Stimulated activated CD8-positive, alpha-beta memory T cell treated with anti-CD3 and anti-CD28 coated beads, Interleukin-12 subunit alpha, Interleukin-12 subunit beta, amount 100 ng/mL, for 4 hours (primary cell): ENCODE results near the gene PTPN5.
"Not testable (repeated sequence)": the region's sequence is repeated elsewhere in the genome, so short reads cannot be mapped to it uniquely, and the experiment has no call there.

Experiments
- DNase-seq: peaks from one replicate; pipeline ENCODE4 v3.0.0-alpha.2; 2020; ENCODE audit warnings: low read depth

PTPN5 gene

GRCh38 chr11:18791207-18791968 lies at the start of gene PTPN5:
Gene PTPN5, minus strand, starts transcription at chr11:18791798. Its CDS starts 19,840 bp downstream, at chr11:18771958.
- no peak for DNase-seq

- no peak for DNase-seq
Measured at GRCh38 chr11:18836417-18836816, 44.8 kb upstream of the PTPN5 start.

- DNase-seq = no peak
Measured at GRCh38 chr11:18834754-18835466, 43.3 kb upstream of the PTPN5 start.

- not testable (repeated sequence) for DNase-seq
Measured at GRCh38 chr11:18820160-18820559, 28.6 kb upstream of the PTPN5 start.

GRCh38 chr11:18804199-18804999 lies 12.8 kb upstream of the PTPN5 start:
- no peak for DNase-seq

GRCh38 chr11:18802381-18803257 lies 11.0 kb upstream of the PTPN5 start:
- DNase-seq = no peak

GRCh38 chr11:18798799-18799469 lies 7.3 kb upstream of the PTPN5 start:
- no peak for DNase-seq

- no peak for DNase-seq
Measured at GRCh38 chr11:18794956-18795355, 3.4 kb upstream of the PTPN5 start.

GRCh38 chr11:18792827-18793226 lies 1.2 kb upstream of the PTPN5 start:
- DNase-seq = no peak

- DNase-seq = no peak
Measured at GRCh38 chr11:18791969-18792628, 501 bp upstream of the PTPN5 start.

GRCh38 chr11:18790883-18791206 lies 753 bp downstream of the PTPN5 start:
- no peak for DNase-seq

GRCh38 chr11:18789942-18790341 lies 1.7 kb downstream of the PTPN5 start:
- no peak for DNase-seq

- DNase-seq = no peak
Measured at GRCh38 chr11:18785411-18785810, 6.2 kb downstream of the PTPN5 start.

- no peak for DNase-seq
Measured at GRCh38 chr11:18780896-18781295, 10.7 kb downstream of the PTPN5 start.

GRCh38 chr11:18780329-18780728 lies 11.3 kb downstream of the PTPN5 start:
- no peak for DNase-seq

- DNase-seq = no peak
Measured at GRCh38 chr11:18778468-18778867, 13.1 kb downstream of the PTPN5 start.

- DNase-seq = no peak
Measured at GRCh38 chr11:18776324-18776723, 15.3 kb downstream of the PTPN5 start.

GRCh38 chr11:18775492-18776292 lies 15.9 kb downstream of the PTPN5 start:
- DNase-seq = no peak

GRCh38 chr11:18774801-18775200 lies 16.8 kb downstream of the PTPN5 start:
- no peak for DNase-seq

- DNase-seq = no peak
Measured at GRCh38 chr11:18773681-18774080, 17.9 kb downstream of the PTPN5 start.
